GM23248 (cell line): ENCODE results near the gene PRAMEF25.
"Not testable (repeated sequence)": the region's sequence is repeated elsewhere in the genome, so short reads cannot be mapped to it uniquely, and the experiment has no call there.

Experiments
- EZH2 ChIP-seq: fragments of 200-600 bp; sonication (generic); IDR thresholded peaks from 2 replicates; pipeline ENCODE4 v1.6.1; 2018; ENCODE audit warnings: antibody characterized with exemption, mild to moderate bottlenecking; ENCODE audit not compliant: insufficient read depth, poor library complexity, severe bottlenecking
- EZH2phosphoT487 ChIP-seq: fragments of 200-600 bp; sonication (generic); IDR thresholded peaks from 2 replicates; pipeline ENCODE4 v1.6.1; 2018; ENCODE audit warnings: antibody characterized with exemption, moderate library complexity, mild to moderate bottlenecking, low read depth; ENCODE audit not compliant: insufficient read depth

- TF ChIP-seq EZH2, EZH2phosphoT487: not testable (repeated sequence)
These were observed 46.2 kb downstream of the PRAMEF25 start, which contains the start of gene HNRNPCL2 for GRCh38 chr1:13116754-13117153.
